ENCODE data around the gene GBA3. TPM values are rescaled to one million over a fixed set of nuclear protein-coding genes. Genes with fewer than 3 reads are reported as not detected.

GBA3 gene
- total RNA-seq, 2 experiments from 2014 or later = not detected

Other genes with a start within 250 kb of the GBA3 start
- gene ADGRA3, start 176.9 kb upstream of the GBA3 start, total RNA-seq = 1 to 10 TPM; 2.8 to 3.4 TPM